ENCODE data around the gene SURF6.
"Not testable (repeated sequence)": the region's sequence is repeated elsewhere in the genome, so short reads cannot be mapped to it uniquely, and the experiment has no call there.

The SURF6 gene

DNA sequence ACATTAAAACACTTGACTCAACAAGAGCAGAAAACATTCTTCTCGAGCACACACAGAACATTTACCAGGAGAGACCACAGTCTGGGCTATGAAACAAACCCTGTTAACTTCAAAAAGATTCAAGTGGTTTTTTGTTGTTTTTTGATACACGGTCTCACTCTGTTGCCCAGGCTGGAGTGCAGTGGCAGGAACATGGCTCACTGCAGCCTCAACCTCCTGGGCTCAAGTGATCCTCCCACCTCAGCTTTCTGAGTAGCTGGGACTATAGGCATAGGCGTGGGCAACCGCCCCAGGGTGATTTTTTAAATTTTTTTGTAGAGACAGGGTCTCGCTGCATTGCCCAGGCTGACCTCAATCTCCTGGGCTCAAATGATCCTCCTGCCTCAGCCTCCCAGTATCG is 9.0 kb downstream of the SURF6 start:
- DNase-seq (ENCODE audit: low read depth) = not testable (repeated sequence)

DNA sequence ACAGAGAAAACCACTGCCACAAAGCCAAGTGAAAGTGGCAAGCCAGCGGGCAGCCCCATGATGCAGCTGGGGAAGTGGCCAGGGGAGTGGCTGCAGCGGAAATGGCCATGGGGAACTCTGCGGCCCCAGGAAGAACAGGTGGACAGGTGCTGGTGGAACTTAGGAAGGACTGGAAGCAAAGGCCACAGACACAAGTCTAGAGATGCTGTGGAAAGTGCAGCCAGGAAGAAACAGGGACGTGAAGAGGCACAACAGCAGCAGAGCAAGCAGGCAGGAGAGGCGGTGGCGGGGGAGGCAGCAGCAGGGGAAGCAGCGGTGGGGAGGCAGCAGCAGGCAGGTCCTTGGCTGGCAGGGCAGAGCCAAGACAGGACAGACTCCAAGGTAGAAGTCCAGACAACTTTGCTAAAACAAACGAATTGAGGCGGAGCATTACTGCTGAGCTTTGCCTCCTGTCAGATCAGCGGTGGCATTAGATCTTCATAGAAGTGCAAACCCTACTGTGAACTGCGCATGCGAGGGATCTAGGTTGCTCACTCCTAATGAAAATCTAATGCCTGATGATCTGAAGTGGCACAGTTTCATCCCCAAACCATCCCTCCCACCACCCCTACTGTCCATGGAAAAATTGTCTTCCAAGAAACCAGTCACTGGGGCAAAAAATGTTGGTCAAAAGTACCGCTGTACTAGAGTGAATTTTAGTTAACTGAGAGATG is 11.8 kb downstream of the SURF6 start:
- DNase-seq (ENCODE audit: low read depth) = no peak

DNA sequence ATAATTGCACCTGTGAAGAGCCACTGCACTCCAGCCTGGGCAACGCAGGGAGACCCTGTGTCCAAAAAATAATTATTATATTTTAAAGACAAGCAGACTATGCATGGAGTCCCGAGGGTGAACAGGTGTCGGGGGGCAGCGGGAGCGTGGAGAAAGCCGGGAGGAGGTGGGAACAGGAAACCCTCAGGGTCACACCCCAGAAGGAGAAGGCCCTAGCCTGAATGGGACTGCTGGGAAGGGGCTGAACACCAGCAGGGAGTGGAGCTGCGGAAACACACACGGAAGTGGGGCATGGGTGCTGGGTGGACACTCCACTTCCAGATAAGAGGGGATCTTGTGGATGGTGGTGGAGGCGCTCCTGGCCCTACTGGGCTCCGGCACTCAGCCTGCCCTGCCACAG is 12.8 kb downstream of the SURF6 start:
- no peak for DNase-seq (ENCODE audit: low read depth)

DNA sequence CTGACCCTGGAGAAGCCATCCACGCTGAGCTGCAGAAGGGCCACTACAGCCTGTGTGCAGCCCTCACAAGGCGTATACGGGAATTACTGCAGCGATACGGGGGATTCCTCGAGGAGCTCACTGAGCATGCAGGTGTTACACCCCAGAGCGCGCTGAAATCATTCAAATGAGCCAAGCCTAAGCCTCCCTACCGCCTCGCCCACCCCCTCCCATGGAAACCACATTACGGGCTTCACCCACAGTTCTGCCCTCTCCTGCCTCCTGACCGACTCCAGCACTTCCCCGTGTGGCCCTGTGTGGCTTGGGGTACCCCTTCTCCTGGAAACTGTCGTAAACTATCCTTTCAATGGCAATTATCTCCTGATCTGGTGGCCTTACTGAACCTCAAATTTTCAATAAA is 13.3 kb downstream of the SURF6 start:
- no peak for DNase-seq (ENCODE audit: low read depth)

DNA sequence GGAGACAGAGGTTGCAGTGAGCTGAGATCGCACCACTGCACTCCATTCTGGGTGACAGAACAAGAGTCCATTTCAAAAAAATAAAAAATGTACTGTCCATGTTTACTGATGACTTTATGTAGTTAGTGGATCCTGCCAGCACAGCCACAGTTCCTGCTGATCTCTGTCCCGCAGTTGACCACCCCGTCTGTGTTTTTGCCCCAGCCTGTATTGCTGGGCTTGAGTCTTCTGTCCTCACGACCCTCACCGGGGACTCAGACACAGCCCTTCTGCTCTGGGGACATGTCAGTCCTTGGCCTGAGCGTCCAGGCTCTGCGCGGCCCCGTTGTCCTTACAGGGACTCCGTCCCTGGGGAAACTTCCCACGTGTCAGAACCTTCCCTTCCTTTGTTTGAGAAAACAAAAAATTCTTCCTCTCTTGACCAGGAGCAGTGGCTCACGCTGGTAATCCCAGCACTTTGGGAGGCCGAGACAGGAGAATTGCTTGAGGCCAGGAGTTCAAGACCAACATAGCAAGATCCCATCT is 14.5 kb downstream of the SURF6 start:
- no peak for DNase-seq (ENCODE audit: low read depth)

DNA sequence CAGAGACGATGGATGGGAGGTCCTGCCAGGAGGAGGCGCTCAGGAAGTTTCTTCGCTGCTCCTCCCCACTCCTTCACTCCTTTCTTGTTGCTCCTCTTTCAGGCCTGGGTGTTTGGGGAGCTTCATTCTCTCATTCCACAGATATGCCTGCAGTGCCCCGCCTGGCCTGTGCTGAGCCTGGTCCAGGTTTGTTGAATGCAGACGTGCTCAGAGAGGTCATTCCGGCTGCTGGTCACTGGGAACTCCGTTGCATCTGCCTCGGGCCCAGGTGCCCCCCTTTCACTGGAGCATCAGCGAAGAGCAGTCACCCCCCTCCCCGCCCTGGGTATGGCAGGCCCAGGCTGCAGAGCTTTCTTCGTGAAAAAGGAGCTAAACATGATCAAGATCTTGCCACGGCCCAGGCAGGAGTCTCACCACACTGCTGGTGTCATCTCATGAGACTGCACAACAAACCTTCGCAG is 15.5 kb downstream of the SURF6 start:
- DNase-seq (ENCODE audit: low read depth) = no peak

DNA sequence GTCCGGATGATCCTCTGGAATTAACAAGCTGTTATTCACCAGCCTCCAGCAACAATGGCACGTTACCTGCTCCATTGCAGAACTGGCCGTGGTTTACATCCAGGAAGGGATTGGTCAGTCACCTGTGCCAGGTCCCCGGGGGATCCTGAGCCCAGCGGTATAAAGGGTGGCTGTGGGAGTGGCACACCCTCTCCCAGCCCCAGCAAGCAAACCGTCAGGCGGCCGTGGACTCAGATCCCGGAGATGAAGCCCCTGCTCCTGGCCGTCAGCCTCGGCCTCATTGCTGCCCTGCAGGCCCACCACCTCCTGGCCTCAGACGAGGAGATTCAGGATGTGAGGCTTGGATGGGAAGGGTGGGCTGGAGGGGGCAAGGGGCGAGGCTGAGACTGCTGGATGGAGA is 18.4 kb downstream of the SURF6 start:
- not testable (repeated sequence) for DNase-seq (ENCODE audit: low read depth)

DNA sequence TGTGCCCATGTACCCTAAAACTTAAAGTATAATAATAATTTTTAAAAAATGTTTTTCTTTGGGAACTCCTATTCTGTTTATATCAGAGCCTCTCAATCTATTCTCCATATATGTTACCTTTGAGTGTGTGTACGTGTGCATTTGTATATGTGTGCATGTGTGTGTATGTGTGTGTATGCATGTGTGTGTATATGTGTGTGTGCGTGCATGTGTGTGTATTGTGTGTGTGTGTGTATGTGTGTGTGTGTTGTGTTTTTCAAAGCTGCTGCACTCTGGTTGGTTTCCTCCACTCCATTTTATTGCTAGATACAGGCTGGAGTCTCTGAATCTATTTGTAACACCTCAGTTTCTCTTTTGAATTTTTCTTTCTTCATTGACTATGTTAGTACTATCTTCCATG is 20.0 kb downstream of the SURF6 start:
- no peak for DNase-seq (ENCODE audit: low read depth)

DNA sequence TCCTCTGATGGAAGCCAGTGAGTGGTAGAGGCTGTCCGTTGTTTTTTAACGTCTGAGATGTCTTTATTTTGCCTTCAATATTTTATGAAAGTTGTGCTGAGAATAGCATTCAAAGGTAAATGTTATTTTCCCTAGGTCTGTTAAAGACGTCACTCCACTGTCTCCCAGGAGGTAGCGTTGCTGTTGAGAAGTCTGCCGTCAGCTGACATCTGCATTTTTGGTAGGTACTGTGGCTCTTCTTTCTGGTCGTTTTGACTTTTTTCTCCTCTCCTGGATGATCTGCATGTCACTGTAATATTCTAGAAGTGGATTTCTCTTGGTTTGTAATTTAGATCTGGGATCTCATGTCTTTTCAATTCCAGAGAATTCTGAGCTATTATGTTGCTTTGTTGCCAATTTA is 26.4 kb downstream of the SURF6 start:
- no peak for DNase-seq (ENCODE audit: low read depth)

DNA sequence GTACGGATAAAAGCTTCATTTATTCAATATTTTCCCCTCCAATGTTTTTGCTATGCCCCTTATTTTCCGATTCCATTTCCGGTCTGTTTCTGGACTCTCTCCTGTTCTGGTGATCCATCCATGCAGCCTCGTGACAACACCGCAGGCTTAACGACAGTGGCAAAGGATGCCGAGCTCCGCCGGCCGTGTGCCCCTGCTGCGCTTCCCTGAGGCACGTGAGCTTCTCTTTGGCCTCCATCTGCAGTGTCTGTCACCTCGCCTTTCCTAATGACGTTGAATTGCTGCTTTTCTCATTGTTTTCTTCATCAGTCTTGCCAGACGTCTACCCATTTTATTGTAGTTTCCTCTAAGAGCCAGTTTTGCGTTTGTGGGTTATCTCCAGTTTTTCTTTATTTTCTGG is 28.7 kb downstream of the SURF6 start:
- no peak for DNase-seq (ENCODE audit: low read depth)

DNA sequence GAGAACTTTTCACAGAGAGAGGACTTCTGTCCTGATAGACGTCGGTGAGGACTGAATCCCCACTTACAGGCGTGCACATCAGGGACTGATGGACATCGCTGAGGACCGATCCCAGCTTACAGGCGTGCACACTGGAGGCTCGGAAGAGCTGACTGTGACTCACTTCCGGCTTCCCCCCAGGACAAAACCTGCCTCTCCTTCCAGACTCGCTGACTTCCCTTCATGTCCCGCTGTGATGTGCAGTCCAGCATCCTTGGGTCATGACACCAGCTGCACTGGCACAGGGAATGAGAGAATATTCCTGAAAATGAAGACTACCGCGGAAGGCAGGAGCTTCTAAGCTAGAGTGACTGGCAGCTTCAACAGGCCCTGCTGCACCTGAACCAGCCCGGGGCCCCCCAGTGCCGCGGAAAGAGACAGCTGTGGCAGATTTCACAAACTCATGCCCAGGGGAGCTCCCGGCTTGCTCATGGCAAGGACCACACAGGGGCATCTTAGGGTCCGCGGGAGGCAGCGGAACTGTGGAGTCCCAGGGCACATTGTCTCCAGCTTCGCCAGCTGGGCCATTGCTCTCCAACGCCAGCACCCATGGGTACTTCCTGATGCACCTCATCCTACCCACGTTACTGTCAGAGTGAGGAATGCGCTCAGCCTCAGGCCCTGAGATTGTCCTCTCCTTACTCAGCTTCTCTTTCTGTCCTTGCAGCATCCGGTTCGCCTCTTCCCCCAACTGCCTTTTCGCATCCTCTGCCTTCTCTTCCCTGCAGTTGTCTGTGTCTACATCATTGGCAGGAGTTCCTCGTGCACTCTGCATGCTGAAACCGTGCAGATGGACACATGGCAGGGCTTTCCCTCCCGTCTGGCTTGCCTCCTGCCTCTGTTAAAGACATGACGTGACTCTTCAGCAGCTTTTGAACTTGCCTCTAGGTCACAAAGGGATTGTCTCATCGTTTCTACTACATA is 29.5 kb downstream of the SURF6 start:
- no peak for DNase-seq (ENCODE audit: low read depth)

DNA sequence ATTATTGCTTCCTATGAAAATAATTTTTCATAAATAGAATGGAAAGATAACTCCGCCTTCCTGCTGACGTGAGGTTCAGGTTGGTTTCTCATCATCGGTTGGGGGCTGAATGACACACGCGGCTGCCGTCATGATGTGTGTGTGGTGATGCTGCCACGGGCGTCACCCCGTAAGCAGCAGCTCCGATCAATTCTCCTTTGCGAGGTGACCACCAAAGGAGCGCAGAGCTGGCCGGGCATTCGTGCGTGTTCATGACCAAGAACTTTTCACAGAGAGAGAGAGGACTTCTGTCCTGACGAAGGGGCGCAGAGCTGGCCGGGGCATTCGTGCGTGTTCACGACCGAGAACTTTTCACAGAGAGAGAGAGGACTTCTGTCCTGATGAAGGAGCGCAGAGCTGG is 30.3 kb downstream of the SURF6 start:
- no peak for DNase-seq (ENCODE audit: low read depth)

DNA sequence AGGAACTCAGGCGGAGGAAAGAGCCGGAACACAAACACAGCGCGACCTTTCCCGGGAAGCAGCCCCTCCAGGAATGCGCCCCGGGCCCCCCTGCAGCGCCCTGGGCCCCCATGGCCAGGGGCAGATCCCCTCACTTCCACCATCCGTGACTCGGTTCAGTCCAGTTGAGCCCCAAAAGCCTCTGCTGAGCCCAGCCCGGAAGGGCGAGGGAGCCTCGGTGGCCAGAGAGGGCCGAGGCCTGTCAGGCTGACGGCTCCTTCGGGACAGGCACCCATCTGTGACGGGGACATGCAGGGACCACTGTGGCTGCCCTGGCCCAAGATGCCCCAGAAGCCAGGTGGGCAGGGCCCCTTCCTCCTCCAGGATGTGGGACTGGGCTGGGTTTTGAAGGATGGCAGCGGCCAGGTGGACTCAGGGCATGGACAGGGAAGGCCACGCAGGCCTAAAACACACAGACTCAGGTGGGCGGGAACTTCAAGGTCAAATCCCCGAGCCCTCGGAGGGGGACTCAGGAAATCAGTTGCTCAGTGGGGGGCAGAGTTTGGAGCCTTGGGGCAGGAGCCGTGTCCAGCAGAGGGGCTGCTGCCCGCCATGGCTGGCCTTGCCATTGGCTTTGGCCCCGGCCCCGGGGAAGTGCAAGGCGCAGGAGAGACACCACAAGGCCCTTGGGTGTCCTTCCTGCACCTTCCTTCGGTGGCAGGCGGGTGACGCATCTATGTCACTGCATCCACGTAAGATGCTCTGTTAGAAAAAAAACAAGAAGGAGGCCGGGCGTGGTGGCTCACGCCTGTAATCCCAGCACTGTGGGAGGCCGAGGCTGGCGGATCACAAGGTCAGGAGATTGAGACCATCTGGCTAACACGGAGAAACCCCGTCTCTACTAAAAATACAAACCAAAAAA is 31.3 kb downstream of the SURF6 start:
- DNase-seq (ENCODE audit: low read depth) = no peak

DNA sequence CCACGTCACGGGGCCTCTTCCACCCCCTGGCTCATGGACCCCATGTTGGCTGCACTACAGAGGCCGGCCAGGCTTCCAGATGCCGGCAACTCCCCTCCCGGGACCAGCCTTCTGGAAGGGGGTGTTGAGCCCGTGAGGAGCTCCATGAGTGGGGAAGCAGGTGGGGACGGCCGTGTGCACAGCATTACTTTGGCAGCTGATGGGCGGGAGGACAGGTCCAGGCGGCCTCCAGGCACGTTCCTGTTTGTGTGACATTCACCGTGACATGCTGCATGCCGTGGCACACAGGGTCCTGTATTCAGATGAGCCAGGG is 31.9 kb downstream of the SURF6 start:
- no peak for DNase-seq (ENCODE audit: low read depth)

DNA sequence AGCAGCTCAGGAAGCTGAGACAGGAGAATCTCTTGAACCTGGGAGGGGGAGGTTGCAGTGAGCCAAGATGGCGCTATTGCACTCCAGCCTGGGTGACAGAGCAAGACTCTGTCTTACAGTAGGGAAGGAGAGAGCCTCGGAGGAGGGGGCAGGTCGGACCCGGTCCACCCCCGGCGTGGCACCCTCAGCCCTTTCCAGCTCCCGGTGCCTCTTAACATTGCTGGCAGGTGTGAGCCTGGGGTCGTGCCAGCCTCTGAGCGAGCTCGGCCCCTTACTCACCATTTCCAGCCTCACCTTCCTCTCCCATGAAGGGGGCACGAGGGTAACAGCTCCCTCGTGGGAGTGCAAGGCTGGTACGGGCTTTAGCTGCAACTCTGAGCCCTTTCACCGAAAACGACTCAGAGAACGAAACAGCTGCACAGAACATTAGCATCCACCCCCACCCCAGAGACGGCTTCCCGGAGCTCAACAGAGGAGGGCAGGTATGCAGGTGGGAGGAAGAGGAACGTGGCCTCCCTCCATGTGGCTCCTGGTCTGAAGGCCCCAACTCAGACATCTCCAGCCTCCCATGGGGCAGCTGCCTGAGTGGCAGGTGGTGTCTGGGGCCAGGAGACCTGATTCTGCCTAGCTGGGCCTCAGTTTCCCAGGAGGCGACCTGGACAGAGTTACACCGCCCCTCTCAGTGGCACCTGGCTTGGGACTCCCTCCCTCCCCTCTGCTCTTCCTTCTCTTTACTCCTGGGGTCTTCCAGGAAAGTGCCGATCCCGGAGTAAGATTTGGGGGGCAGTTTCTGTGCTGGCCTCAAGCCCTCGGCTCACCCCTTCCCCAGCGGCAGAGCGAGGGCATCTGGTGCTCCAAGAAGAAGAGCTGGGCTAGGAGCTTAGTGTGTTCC is 32.5 kb downstream of the SURF6 start:
- no peak for DNase-seq (ENCODE audit: low read depth)

DNA sequence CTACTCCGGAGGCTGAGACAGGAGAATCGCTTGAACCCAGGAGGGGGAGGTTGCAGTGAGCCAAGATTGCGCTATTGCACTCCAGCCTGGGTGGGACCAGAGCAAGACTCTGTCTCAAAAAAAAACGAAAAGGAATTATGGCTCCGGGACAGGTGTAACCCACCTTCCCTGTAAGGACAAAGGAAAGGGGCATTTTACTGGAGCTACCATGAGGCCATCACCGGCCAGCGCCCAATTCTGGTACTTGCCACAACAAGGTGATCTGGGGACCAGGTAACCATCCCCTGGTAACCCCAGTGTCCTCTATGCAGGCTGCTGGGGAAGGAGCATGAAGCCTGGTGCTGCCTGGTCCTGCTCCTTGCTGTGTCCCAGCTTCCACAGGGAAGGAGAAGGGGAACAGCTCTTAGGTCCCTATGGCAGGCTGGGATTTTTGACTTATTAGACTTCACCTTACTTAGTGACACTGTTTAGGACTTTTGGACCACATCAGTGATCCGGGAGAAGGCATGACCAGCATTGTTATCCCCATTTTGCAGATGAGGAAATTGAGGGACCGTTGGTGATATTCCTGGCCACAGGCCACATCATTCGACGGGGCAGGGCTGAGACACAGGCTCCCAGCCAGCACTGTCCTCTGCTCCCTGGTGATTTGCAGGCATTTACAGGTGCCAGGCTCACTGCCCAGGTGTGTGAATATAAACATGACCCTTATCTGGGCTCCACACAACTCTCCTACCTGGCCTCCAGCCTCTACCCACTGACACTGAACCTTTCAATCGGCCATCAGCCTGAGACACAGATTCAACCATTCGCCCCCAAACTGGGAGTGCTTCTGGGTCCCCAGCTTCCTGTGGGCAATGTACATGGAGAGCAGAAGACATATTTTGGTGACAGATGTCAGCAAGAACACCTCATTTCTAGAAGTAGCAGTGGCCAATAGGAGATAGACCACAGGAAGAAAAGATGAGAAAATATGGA is 34.4 kb downstream of the SURF6 start:
- no peak for DNase-seq (ENCODE audit: low read depth)

DNA sequence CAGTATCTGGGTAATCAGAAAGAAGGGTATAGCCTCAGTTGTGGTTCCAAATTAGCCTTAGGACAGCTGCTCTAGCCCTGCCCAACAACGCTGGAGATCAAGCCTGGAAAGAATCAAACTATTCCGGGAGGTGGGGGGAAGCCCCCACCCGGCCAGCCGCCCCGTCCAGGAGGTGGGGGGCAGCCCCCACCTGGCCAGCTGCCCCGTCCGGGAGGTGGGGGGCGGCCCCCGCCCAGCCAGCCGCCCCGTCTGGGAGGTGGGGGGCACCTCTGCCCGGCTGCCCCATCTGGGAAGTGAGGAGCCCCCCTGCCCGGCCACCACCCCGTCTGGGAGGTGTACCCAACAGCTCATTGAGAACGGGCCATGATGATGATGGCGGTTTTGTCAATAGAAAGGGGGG is 36.0 kb downstream of the SURF6 start:
- DNase-seq (ENCODE audit: low read depth) = not testable (repeated sequence)

DNA sequence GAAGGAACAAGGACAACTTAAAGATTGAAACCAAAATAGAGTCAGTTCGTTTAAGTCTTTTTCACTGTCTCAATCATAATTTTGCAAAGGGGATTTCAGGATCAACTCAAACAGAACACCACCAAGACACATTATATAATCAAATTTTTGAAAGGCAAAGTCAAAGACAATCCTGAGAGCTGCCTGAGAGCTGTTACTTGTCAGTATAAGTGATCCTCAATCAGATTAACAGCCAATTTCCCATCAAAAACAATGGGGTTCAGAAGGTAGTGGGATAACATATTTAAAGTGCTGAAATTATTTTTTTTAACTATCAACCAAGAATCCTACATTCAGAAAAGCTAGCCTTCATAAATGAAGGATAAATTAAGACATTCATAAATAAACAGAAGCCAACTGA is 41.7 kb downstream of the SURF6 start:
- no peak for DNase-seq (ENCODE audit: low read depth)

DNA sequence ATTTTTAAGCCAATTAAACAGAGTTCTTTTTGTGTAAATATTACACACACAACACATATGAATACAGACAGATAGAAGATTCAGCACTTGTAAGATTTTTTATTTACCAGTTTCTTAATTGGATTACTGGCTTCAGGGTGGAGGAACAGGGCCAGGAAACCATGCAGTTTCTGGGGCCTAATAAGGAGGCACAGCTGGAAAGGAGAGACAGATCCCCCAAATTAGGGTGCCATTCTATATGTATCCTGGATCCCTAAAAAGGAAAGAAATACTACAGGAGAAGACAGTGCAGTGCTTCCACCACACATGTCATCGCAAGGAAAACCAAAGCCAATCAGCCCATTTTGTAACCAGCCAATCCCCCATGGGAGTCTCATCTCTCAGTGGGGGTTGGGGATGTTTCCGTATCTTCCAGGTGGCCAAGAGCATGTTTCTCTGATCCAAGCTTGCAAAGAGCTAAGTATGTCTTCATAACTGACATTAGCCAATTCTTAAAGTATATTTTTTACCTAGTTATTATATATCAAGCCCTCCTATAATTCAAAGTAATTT is 45.2 kb downstream of the SURF6 start:
- DNase-seq (ENCODE audit: low read depth) = no peak

DNA sequence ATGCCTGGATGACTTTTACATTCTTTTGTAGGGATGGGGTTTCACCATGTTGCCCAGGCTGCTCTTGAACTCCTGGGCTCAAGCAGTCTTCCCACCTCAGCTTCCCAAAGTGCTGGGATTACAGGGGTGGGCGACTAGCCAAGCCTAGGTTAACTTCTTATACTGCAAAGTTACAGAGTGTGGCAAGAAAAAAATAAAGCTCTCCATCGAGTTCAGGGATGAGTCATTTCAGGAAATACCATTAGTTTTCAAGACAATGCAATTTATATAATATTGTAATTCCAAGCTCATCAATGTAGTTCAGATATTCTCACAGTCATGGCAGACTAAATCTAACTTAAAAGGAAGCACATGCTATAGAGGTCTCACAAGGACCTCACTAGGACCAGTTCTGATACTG is 49.5 kb downstream of the SURF6 start:
- DNase-seq (ENCODE audit: low read depth) = no peak

Measured in HS-27A (cell line).